ENCODE measurements around the gene KLHL21.
"Not testable (repeated sequence)": the region's sequence is repeated elsewhere in the genome, so short reads cannot be mapped to it uniquely, and the experiment has no call there.

KLHL21 gene

DNA sequence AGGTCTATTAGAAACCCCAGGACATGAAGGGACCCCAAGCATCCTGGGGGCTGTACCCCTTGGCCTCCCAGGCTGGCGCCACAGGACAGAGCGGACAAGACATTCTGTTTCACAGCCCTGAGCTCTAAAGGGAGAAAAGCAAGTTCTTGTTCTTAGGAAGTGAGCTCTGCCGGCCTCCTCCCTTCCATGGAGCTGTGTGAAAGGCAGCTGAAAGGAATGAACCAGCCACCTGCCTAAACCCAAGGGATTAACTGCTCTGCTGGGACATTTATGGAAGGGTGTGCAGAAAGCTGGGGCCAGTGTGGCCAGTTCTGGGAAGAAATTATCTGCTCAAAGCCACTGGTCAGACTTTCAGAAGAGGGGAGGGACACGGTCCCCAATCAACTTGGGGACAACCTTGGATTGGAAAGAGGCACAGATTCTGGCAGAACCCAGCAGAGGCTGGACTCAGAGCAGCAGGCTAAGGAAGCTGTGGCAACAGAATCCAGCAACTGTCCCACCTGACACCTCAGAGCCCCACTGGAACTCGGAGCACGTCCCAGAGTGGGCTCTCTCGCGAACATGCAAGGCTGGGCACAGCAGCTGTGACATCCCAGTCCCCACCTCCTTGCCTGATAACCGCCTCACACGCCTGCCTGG is 2.1 kb downstream of the KLHL21 start:
- no peak for DNase-seq (ENCODE audit: low read depth)

- not testable (repeated sequence) for DNase-seq (ENCODE audit: low read depth)
These were observed 2.7 kb downstream of the KLHL21 start for GRCh38 chr1:6599991-6600390.

DNA sequence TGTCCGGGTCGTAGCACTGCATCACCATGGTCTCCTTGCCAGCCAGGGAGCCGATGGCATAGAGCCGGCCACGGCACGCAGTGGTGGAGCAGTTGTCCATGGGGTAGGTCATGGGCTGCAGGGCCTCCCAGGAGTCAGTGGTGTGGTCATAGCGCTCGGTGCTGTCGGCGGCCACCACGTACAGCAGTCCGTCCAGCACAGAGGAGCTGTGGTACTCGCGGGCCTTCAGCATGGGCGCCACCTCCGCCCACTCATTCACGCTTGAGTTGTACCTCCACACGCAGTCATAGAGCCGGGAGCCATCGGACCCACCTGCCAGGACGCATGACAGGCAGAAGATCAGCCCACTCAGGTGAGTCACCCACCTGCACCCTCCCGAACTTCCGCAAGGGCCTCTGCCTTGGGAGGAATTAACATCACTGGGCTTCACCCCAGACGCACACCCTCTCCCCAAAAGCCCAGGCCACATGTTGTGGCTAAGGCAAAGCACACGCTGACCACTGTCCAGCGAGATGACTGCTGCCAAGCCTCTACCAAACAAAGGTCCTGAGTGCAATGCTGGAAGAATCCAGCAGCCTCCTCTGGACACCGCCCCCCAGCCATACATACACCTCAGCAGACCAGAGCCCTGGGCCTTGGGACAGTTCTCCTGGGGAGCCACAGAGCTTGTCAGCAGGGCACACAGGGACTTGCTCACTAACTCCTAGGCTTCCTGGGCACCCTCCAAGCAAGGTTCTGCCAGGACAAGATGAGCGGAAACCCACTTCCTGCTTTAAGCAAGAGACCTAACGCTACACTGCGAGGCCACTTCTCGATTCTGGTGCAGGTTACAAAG is 3.3 kb downstream of the KLHL21 start:
- no peak for DNase-seq (ENCODE audit: low read depth)

DNA sequence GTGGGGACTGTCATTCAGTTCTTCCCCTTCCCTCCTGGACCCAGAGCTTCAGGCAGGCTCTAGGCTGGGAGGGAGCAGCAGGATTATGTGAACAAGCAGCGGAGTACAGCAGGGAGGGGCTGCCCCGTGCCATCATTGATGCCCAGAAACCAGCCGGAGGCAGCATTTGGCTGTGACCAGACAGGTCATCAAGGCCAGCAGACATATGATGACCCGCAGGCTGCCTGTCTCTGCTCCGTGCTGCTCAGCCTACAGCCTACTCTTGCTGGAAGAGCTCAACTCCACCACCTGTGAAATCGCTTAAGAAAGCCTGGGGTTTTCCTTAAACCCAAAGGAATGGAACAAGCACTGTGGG is 4.9 kb downstream of the KLHL21 start:
- DNase-seq (ENCODE audit: low read depth), result no peak

- no peak for DNase-seq (ENCODE audit: low read depth)
These were observed 5.5 kb downstream of the KLHL21 start for GRCh38 chr1:6596886-6597776.

DNA sequence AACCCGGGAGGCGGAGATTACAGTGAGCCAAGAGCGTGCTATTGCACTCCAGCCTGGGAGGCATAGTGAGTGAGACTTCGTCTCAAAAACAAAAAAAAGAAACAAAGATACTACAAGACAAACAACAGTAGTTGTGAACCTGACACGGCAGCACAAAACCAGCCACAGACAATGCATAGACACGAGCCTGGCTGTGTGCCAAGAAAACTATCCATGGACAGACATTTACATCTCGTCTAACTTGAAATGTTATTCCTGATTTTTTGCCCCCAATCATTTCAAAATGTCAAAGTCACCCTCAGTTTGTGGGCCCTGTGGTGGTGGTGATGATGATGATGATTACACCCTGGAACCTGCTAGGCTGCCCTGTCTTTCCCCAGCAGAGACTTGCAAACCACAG is 6.3 kb downstream of the KLHL21 start:
- DNase-seq (ENCODE audit: low read depth), result no peak

DNA sequence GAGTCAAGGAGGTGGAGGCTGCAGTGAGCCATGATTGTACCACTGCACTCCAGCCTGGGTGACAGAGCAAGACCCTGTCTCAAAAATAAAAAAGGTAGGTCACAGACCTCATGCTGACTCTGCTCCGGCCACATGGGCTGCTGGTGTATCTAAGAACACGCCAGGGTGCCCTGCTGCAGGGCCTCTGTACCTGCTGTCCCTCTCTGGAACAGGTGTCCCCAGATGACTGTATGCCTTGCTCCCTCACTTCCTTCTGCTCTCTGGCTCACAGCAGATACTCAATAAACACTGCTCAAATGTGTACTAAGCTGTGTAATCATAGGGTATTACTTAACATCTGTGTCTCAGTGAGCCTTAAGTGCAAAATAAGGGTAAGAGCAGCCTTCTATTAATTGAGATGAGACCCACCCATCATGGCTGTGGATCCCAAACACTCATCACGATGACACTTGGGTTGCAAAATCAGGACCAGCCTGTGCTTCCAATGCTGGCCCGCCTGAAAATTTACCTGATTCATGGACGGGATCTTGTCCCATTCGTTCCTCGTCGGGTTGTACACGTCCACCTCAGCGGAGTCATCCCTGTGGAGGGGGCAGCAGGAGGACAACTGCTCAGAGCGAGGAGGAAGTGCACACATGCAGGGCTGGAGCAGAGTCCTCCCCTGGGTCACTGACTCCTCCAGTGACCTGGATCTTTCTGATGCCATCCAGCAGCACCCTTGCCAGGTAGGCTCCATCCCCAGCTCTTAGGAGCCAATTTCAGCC is 7.5 kb downstream of the KLHL21 start:
- no peak for DNase-seq (ENCODE audit: low read depth)

GRCh38 chr1:6593810-6594209 is 8.9 kb downstream of the KLHL21 start:
- no peak for DNase-seq (ENCODE audit: low read depth)

DNA sequence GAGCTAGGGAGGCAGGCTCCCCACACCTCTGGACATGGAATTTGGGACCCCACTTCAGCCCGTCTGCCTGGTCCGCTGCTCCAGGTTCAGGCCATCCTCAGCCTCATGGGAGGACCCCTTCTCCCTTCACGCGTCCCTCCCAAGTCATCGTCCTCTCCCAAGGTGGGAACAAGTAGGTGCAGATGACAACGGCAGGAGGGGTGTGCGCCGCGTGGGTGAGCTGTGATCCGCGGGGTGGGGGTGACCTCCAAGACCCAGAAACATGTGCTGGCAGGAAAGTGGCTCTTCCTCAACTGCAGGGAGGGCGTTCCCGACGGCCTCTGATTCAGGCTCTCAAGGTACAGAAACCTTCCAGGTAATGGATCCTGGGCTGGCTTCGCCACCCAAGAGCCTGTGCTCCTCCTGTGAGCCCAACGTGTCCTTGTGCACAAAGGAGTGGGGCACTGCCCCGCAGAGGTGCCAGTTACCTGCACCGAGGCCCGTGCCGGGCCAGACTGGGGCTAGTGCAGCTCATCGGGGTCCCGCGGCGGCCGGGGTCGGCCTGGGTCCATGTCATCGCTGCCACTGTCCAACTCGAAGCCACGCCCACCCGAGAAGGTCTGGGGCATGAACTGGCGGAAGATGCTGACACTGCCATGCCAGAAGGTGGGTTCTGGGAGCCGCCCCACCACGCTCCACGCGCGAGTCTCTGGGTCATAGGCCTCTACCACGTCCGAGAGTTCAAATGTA is 9.6 kb downstream of the KLHL21 start:
- DNase-seq (ENCODE audit: low read depth), result no peak

DNA sequence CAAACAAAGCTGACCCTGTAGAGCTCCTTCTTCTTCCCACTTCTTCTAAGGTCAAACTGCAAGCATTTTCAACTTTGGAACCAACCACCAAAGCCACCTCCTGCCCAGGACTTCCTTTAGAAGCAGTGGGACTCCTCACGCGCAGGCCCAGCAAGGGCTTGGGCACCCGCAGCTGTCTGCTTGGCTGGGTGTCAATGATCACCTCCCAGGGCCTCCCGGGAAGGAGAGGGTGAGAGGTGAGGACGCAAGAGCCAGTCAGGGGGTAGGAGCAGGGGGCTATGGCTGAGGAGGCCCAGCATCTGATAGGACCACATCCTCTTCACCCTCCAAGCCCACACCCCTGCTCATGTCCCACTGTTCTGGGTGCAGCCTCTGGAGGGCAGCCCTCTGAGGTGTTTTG is 10.2 kb downstream of the KLHL21 start:
- DNase-seq (ENCODE audit: low read depth), result no peak

- DNase-seq (ENCODE audit: low read depth), result no peak
These were observed 11.0 kb downstream of the KLHL21 start for GRCh38 chr1:6591644-6592043.

DNA sequence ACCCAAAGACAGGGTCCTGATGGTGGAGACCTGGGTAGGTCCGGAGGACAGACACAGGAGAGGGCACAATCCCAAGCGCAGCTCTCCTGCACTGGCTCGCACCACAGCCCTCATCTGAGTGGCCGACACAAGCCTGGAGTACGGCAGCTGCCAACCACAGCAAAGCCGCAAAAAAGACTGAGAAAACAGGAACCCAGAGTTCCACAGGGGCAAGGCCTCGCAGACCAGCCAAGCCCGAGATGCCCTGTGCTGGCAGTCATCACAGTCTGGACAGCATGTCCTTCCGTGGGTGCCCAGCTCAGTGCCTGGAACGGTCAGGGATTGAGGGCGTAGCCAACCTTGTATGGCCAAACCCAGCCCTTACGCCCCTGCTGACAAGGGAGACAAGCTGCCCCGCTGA is 11.4 kb downstream of the KLHL21 start:
- no peak for DNase-seq (ENCODE audit: low read depth)

GRCh38 chr1:6590046-6590445 is 12.6 kb downstream of the KLHL21 start:
- DNase-seq (ENCODE audit: low read depth), result no peak

DNA sequence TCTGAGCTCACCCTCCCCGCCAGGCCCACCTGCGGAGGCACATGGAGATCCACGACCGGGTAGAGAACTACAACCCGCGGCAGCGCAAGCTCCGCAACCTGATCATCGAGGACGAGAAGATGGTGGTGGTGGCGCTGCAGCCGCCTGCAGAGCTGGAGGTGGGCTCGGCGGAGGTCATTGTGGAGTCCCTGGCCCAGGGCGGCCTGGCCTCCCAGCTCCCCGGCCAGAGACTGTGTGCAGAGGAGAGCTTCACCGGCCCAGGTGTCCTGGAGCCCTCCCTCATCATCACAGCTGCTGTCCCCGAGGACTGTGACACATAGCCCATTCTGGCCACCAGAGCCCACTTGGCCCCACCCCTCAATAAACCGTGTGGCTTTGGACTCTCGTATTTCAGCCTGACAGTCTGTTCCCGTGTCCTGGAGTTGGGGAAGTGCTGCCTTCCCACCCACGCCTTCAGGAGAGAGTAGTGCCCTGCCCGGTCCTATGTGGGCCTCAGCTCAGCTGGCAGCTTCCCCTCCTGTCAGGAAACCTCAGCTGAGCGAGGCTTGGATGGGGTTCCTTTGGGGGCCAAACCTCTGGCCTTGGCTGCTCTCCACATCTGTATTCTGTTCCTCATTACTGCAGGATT is 13.7 kb downstream of the KLHL21 start:
- DNase-seq (ENCODE audit: low read depth), result no peak

- no peak for DNase-seq (ENCODE audit: low read depth)
These were observed 14.4 kb downstream of the KLHL21 start for GRCh38 chr1:6588128-6588892.

GRCh38 chr1:6587261-6588005 is 15.2 kb downstream of the KLHL21 start:
- DNase-seq (ENCODE audit: low read depth), result no peak

DNA sequence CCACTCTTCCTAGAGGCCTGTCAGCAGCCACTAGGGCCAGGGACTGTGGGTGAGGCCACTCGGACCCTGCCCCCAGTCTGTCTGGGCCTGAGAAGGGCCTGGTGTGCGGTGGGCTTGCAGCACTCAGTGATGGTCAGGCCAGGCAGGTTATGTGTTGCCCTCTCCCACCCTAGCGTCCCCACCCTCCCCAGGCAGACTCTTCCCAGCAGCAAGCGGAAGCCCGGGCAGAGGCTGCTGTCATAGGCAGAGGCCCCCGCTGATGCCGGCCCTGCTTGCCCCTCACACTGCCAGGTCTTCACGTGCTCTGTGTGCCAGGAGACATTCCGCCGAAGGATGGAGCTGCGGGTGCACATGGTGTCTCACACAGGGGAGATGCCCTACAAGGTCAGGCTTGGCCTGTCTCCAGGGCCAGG is 16.3 kb downstream of the KLHL21 start:
- DNase-seq (ENCODE audit: low read depth), result no peak

- no peak for DNase-seq (ENCODE audit: low read depth)
These were observed 16.8 kb downstream of the KLHL21 start for GRCh38 chr1:6585841-6586240.

DNA sequence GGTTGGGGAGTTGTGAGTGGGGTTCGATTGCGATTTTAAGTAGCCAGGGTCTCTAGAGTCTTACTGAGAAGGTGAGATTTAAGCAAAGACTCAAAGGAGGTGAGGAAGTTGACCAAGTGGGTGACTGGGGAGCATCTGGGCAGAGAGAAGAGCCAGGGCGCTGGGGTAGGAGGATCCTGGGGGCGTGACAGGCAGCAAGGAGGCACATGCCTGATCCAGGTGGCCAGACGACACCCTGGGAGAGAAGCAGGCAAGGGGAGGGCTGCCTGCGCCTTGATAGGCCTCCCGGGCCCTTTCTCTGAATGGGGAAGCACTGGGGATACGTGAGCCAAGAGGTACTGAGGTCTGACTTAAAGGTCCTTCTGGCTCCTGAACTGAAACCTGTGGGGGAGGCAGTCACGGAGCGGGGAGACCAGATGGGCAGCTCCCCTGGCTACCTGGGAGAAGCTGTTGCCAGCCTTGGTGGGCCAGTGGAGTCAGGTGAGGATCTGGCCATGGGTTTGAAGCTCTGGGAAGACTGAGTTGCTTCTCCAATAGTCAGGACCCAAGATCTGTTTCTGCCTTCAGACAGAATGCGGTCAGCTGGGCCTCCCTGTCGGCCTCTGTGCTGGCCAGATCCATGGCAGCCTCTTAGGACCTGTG is 17.5 kb downstream of the KLHL21 start:
- no peak for DNase-seq (ENCODE audit: low read depth)

All from stimulated activated CD8-positive, alpha-beta memory T cell treated with anti-CD3 and anti-CD28 coated beads, Interleukin-7, amount 100 ng/mL, for 24 hours (primary cell).